WI38 (cell line): ENCODE data around the gene USP44.

Experiments used
- H3K4me3 ChIP-seq: 2 replicates; pipeline ENCODE4 v1.5.1; 2011; ENCODE audit warnings: low read depth, mild to moderate bottlenecking, control low read depth, low read length
- TF ChIP-seq, protein P1 (sequence below): IDR thresholded peaks from 2 replicates; pipeline ENCODE4 v1.5.1; 2012; ENCODE audit warnings: low read depth, mild to moderate bottlenecking, control low read depth, low read length

Gene USP44

DNA sequence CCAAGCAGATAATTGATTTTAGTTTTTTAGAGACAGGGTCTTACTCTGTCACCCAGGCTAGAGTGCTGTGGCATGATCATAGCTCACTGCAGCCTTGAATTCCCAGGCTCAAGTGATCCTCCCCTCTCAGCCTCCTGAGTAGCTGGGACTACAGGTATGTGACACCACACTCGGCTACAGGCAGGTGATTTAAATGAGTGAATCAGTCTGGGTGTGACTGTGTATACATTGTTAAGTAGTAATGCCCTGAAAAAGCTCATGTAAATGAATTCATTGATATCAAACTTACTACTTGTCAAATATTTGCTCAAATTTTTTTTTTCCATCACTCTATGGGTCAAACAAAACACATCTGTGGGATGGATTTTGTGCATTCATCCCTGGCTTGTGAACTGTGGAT, 6.3 kb upstream of the USP44 start:
- TF ChIP-seq, protein P1, sequence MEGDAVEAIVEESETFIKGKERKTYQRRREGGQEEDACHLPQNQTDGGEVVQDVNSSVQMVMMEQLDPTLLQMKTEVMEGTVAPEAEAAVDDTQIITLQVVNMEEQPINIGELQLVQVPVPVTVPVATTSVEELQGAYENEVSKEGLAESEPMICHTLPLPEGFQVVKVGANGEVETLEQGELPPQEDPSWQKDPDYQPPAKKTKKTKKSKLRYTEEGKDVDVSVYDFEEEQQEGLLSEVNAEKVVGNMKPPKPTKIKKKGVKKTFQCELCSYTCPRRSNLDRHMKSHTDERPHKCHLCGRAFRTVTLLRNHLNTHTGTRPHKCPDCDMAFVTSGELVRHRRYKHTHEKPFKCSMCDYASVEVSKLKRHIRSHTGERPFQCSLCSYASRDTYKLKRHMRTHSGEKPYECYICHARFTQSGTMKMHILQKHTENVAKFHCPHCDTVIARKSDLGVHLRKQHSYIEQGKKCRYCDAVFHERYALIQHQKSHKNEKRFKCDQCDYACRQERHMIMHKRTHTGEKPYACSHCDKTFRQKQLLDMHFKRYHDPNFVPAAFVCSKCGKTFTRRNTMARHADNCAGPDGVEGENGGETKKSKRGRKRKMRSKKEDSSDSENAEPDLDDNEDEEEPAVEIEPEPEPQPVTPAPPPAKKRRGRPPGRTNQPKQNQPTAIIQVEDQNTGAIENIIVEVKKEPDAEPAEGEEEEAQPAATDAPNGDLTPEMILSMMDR, result no peak
- no peak overlapping the region for H3K4me3 ChIP-seq

DNA sequence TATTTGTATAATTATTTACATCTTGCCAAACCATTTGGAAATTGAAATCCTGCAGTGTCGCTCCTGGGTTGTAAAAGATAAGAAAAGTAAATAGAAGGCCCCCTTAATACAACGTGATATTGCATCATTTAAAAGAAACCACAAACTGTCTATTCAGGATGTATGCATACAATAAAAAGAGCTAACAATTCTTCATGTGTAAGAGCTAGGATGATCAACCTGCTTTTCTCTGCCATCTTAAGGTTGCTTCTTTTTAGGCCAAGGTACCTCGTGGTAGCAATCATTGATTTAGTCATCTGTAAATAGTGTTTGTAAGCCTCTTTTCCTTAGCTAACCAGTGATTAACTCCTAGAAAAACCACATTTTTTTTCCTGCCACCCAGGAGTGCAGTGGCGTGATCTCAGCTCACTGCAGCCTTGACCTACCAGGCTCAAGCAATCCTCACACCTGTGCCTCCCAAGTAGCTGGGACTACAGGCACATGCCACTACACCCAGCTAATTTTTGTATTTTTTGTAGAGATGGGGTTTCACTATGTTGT, 3.3 kb upstream of the USP44 start:
- H3K4me3 ChIP-seq, result no peak overlapping the region
- TF ChIP-seq, protein P1, result no peak

DNA sequence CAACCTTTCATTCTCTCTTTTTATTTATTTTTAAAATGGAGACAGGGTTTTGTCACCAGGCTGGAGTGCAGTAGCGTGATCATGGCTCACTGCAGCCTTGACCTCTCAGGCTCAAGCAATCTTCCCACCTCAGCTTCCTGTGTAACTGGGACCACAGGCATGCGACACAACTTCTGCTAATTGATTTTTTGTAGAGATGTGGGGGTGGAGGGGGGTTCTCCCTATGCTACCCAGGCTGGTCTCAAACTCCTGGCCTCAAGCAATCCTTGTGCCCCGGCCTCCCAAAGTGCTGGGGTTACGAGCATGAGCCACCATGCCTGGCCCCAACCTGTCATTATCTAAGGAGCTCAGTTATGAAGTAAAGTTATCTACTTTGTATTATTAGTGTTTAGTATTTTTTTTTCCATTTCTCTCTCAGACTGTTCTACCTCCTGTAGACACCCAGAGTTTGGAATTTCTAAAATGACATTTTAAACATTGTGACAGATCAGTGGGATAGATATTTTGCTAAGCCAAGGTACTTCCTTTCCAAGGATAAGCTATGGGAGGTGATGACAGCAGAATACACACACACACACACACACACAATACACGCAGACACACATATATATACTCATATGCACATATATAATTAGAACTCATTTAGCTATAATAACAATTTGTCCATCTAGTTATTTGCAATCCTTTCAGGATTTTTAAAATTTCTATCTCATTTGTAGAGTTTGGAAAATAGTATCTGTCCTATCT, 2.1 kb upstream of the USP44 start:
- H3K4me3 ChIP-seq, result no peak overlapping the region
- TF ChIP-seq, protein P1, result no peak

DNA sequence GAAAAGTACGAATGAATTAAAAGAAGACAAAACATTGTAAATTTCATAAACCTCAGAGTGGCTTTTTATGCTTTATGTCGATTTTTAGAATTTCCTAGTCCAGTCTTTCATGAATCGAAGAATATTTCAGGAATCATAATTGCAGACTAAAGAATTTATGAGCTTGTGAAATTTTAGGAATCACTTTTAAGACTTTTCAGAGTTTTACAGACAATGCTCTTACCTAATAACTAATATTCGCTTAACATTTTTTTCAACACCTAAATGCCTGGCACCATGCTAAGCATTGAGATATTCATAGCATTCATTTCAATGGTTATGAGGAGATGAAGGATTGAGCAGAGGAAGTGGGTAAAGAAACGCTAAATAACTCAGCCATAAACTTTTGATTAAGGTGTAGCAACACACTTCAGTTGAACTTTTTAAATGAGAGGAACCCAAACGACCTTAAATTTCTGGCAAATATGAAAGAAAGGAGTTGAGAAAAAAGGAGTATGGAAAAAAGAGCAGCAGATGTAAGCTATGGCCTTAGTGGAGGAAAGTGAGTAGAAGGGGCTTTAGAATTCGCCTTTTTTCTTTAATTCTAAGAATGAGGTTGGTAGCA, 739 bp upstream of the USP44 start:
- H3K4me3 ChIP-seq, result no peak overlapping the region
- TF ChIP-seq, protein P1, result no peak

DNA sequence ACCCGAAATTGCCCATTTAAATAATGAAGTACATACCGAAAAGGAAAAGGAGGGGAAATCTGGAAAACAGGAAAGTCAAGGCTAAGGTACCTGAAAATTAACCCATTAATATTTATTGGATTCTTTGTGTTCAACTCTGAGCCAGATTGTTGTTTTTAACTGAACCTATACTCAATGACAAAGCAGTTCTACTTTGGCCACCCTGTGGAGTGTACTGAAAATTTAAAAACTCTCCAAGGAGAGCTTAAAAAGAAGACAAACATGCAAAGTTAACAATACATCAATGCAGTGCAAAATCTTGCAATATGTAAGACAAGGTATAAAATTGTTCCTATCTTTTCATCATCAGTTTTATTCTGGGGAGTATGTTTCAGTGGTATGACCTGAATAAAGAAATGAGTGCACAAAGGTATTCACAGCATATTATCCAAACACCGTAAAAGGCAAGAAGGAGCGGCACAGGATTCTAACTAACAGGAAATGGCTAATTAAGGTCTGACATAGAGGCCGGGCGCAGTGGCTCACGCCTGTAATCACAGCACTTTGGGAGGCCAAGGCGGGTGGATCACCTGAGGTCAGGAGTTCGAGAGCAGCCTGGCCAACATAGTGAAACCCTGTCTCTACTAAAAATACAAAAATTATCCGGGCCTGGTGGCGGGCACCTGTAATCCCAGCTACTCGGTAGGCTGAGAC, 1.7 kb downstream of the USP44 start:
- no peak overlapping the region for H3K4me3 ChIP-seq
- TF ChIP-seq, protein P1, result no peak

DNA sequence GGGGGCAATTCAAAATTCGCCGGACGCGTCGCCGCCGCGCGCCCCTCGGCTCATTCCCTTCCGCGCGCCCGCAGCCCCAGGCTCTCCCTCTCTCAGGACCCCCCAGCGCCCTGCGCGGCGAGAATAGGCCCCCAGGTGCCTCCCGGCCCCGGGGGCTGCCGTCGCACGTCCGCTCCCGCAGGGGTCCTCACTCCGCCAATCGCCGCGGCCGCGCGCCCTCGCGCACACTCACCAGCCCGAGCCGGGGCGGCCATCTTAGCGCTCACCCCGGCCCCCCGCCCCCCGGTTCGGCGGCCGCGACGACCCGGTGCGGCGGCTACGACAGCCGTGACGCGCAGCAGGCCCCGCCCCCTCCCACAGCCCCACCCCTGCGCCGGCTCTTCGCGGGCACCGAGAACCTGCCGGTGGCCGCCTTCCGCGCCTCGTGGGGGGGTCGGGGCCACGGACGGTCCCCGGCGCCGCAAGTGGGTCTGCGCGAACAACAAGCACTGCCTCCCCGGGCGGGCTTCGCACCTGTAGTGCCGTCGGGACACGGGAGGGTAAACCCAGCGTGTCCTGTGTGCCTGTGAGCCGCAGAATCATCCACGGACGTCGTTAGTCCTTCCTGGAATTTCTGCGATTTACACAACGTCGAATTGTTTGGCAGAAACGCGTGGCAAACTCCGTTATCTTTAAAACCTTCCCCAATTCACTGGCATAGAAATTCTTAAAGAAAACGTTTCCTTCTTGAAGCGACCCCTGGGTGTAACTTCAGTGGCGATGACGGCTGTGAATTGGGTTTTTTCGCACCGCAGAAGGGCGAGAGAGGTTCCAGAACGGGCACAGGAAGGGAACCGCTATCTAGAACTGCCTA, 2.5 kb downstream of the USP44 start:
- H3K4me3 ChIP-seq, result peak overlapping the region; percentile 87
- TF ChIP-seq, protein P1, result no peak
